WTC11 (cell line): ENCODE data around the gene RPRD1B.

Experiments
- ARID4B ChIP-seq: sonication (generic); formaldehyde crosslinking; IDR thresholded peaks from 2 replicates; pipeline ENCODE4 v1.8.0; 2023; ENCODE audit warnings: missing genetic modification reagents, mild to moderate bottlenecking, borderline replicate concordance
- CBFB ChIP-seq: sonication (generic); formaldehyde crosslinking; IDR thresholded peaks from 2 replicates; pipeline ENCODE4 v1.8.1; 2022; ENCODE audit warnings: mild to moderate bottlenecking, low read depth, missing genetic modification reagents
- ELF4 ChIP-seq: sonication (generic); formaldehyde crosslinking; IDR thresholded peaks from 2 replicates; pipeline ENCODE4 v1.8.1; 2022; ENCODE audit warnings: low read depth, mild to moderate bottlenecking, moderate library complexity, missing genetic modification reagents
- ETV6 ChIP-seq: sonication (generic); formaldehyde crosslinking; IDR thresholded peaks from 2 replicates; pipeline ENCODE4 v1.8.1; 2022; ENCODE audit warnings: mild to moderate bottlenecking, missing genetic modification reagents
- JUN ChIP-seq: sonication (generic); formaldehyde crosslinking; IDR thresholded peaks from 2 replicates; pipeline ENCODE4 v1.8.0; 2023; ENCODE audit warnings: mild to moderate bottlenecking, missing genetic modification reagents
- NFE2L1 ChIP-seq: sonication (generic); formaldehyde crosslinking; IDR thresholded peaks from 2 replicates; pipeline ENCODE4 v1.8.1; 2023; ENCODE audit warnings: missing genetic modification reagents
- ZNF121 ChIP-seq: sonication (generic); formaldehyde crosslinking; IDR thresholded peaks from 2 replicates; pipeline ENCODE4 v1.8.0; 2023; ENCODE audit warnings: missing genetic modification reagents
- ZNF532 ChIP-seq: fragments of 250-450 bp; sonication (Bioruptor Pico); IDR thresholded peaks from 2 replicates; pipeline ENCODE4 v1.9.0; 2021; ENCODE audit warnings: mild to moderate bottlenecking, borderline replicate concordance
- TF ChIP-seq, protein P1 (sequence below): fragments of 200-600 bp; IDR thresholded peaks from 2 replicates; pipeline ENCODE4 v1.8.0; 2022; ENCODE audit warnings: antibody characterized with exemption
- TF ChIP-seq, protein P2 (sequence below): sonication (generic); formaldehyde crosslinking; IDR thresholded peaks from 2 replicates; pipeline ENCODE4 v1.8.1; 2023; ENCODE audit warnings: mild to moderate bottlenecking, moderate library complexity, missing genetic modification reagents
- TF ChIP-seq, protein P3 (sequence below): sonication (generic); formaldehyde crosslinking; IDR thresholded peaks from 2 replicates; pipeline ENCODE4 v1.8.0; 2022; ENCODE audit warnings: mild to moderate bottlenecking, missing genetic modification reagents

GRCh38 chr20:38104285-38104684 is 70.7 kb downstream of the RPRD1B start:
- no peak for TF ChIP-seq JUN (CRISPR knock-in tag)
- TF ChIP-seq ZNF532 (CRISPR knock-in tag) = no peak
- TF ChIP-seq ETV6 (CRISPR knock-in tag) = no peak
- no peak for TF ChIP-seq ARID4B (CRISPR knock-in tag)
- TF ChIP-seq, protein P1, sequence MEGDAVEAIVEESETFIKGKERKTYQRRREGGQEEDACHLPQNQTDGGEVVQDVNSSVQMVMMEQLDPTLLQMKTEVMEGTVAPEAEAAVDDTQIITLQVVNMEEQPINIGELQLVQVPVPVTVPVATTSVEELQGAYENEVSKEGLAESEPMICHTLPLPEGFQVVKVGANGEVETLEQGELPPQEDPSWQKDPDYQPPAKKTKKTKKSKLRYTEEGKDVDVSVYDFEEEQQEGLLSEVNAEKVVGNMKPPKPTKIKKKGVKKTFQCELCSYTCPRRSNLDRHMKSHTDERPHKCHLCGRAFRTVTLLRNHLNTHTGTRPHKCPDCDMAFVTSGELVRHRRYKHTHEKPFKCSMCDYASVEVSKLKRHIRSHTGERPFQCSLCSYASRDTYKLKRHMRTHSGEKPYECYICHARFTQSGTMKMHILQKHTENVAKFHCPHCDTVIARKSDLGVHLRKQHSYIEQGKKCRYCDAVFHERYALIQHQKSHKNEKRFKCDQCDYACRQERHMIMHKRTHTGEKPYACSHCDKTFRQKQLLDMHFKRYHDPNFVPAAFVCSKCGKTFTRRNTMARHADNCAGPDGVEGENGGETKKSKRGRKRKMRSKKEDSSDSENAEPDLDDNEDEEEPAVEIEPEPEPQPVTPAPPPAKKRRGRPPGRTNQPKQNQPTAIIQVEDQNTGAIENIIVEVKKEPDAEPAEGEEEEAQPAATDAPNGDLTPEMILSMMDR = no peak
- no peak for TF ChIP-seq NFE2L1 (CRISPR knock-in tag)
- TF ChIP-seq CBFB (CRISPR knock-in tag) = no peak
- no peak for TF ChIP-seq ELF4 (CRISPR knock-in tag)
- TF ChIP-seq ZNF121 = no peak
- TF ChIP-seq, protein P2, sequence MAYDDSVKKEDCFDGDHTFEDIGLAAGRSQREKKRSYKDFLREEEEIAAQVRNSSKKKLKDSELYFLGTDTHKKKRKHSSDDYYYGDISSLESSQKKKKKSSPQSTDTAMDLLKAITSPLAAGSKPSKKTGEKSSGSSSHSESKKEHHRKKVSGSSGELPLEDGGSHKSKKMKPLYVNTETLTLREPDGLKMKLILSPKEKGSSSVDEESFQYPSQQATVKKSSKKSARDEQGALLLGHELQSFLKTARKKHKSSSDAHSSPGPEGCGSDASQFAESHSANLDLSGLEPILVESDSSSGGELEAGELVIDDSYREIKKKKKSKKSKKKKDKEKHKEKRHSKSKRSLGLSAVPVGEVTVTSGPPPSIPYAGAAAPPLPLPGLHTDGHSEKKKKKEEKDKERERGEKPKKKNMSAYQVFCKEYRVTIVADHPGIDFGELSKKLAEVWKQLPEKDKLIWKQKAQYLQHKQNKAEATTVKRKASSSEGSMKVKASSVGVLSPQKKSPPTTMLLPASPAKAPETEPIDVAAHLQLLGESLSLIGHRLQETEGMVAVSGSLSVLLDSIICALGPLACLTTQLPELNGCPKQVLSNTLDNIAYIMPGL (CRISPR knock-in tag) = no peak
- TF ChIP-seq, protein P3, sequence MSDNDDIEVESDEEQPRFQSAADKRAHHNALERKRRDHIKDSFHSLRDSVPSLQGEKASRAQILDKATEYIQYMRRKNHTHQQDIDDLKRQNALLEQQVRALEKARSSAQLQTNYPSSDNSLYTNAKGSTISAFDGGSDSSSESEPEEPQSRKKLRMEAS (CRISPR knock-in tag) = no peak
